ENCODE measurements around the gene USP9X. TPM values are rescaled to one million over a fixed set of nuclear protein-coding genes. Genes with fewer than 3 reads are reported as not detected.
"Not testable (repeated sequence)": the region's sequence is repeated elsewhere in the genome, so short reads cannot be mapped to it uniquely, and the experiment has no call there.

Gene USP9X
- total and polyA plus RNA-seq, 5 donors, result 13.3 to 72.6 (median 59.1) TPM

DNA sequence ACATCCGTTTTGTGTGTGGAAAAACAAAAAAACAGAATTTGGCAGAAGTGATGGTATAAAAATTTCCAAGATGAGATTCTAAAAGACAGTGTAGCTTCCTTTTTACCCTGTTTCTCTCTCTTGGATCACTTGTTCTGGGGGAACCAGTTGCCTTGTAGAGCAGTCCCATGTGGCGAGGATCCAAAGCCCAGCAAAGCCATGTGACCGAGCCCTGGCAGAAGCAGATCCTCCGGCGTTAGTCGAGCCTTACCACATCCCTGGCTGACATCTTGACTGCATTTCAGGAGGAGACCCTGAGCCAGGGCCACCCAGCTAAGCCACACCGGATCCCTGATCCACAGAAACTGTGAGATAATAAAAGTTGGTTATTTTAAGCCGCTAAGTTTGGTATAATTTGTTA lies 22.0 kb upstream of the USP9X start:
- H3K4me1 ChIP-seq (ENCODE audit: control insufficient read depth, insufficient read depth, low read length); H3K4me3 ChIP-seq (ENCODE audit: low read length); H3K9me3 ChIP-seq (ENCODE audit: control insufficient read depth, low read length); intact Hi-C loops (cut with DNase I); H3K27me3 ChIP-seq (ENCODE audit: control insufficient read depth, insufficient read depth); H3K27ac ChIP-seq (ENCODE audit: low read length): not testable (repeated sequence)
- DNase-seq, result peak in 1 of 3 donors; percentile 38
- peak in 1 of 2 donors; percentile 59 for ATAC-seq
- WGBS, result 49% methylated on average over 8 of the region's 8 CpGs

DNA sequence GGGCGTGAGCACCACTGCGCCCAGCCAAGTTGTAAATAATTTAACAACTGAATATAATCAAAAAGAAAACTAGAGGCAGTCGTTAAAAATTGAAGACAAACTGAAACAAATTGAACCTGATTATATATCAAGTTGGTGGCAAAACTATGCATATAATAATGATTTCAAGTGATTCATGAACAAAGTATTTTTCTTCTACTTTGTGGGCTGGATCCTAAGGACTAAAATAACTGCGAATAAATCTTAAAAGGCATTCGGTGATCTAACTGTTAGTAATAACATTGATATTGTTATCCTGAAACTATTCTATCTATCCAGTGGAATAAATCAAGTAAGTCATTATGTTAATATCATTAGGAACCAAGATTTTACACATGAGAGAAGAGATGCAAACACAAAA lies 21.2 kb upstream of the USP9X start:
- no peak for ATAC-seq
- Histone ChIP-seq H3K9me3 (ENCODE audit: control insufficient read depth, low read length) (no peaks in the 10 kb centered on the region), H3K4me3 (ENCODE audit: low read length) (no peak overlapping the region), H3K27me3 (ENCODE audit: control insufficient read depth, insufficient read depth) (no peaks in the 10 kb centered on the region), H3K27ac (ENCODE audit: low read length) (no peak overlapping the region), H3K4me1 (ENCODE audit: control insufficient read depth, insufficient read depth, low read length) (no peaks in the 10 kb centered on the region)
- intact Hi-C loops (cut with DNase I), result no loop called here
- no peak for DNase-seq
- WGBS, result 84% methylated on average over 5 of the region's 5 CpGs

DNA sequence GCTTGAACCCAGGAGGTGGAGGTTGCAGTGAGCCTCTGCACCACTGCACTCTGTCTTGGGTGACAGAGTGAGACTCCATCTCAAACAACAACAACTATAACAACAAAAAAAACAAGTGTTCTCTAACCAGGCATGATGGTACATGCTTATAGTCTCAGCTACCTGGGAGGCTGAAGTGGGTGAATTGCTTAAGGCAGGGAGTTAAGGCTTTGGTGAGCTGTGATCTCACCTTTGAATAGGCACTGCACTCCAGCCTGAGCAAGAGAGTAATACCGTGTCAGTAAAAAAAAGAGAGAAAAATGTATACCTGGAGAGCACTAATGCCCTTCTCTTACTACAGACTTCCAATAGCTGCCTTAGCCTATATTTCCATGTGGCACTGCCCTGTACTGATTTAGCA lies 18.9 kb upstream of the USP9X start:
- H3K27me3 ChIP-seq (ENCODE audit: control insufficient read depth, insufficient read depth), result no peaks in the 10 kb centered on the region
- H3K4me1 ChIP-seq (ENCODE audit: control insufficient read depth, insufficient read depth, low read length), result no peaks in the 10 kb centered on the region
- ATAC-seq (no peak), DNase-seq (no peak)
- intact Hi-C loops (cut with DNase I), result no loop called here
- H3K27ac ChIP-seq (ENCODE audit: low read length), result no peak overlapping the region
- H3K4me3 ChIP-seq (ENCODE audit: low read length), result no peak overlapping the region
- H3K9me3 ChIP-seq (ENCODE audit: control insufficient read depth, low read length), result no peaks in the 10 kb centered on the region
- WGBS, result 88% methylated on average over 1 of the region's 1 CpG

DNA sequence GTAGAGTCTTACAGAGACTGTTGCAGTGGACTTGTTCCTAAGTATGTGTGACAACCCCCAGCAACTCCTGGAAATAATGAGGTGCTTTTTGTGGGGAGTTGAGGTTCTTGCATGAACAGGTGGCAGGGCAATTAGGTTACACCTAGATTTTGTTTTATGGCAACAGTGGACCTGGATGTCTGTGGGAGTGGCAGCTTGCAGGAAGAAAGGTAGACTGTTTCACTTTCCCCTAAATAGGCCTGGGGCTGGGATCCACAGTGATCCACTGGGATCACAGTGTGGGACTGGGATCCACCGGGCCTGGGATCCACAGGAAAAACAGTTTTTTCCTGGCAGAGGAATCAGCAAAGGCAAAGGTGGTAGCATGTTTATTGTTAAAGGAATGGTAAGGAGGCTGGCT lies 18.3 kb upstream of the USP9X start:
- WGBS, result 86% methylated on average over 1 of the region's 1 CpG
- Histone ChIP-seq H3K27ac (ENCODE audit: low read length) (no peak overlapping the region), H3K27me3 (ENCODE audit: control insufficient read depth, insufficient read depth) (no peaks in the 10 kb centered on the region), H3K4me3 (ENCODE audit: low read length) (no peak overlapping the region), H3K4me1 (ENCODE audit: control insufficient read depth, insufficient read depth, low read length) (no peaks in the 10 kb centered on the region), H3K9me3 (ENCODE audit: control insufficient read depth, low read length) (no peaks in the 10 kb centered on the region)
- ATAC-seq (no peak), DNase-seq (no peak)
- intact Hi-C loops (cut with DNase I), result no loop called here

DNA sequence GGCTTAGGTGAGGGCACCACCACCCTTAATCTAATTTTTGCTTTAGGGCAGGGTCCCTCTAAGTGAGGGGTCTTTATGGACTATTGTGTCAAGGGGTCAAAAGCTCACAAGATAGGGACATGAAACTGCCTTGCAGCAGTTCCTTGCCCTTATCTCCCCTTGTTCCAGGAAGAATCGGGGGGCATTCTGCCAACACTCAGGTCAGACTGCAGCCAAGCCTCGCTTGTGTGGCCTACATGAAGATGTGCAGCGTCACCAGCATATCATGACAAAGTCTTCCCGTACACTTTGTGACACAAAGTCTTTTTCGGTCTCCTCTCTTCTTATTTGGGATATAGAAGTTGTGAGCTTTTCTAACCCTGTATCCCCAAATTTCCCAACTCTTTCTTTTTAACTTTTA lies 17.5 kb upstream of the USP9X start:
- 46% methylated on average over 5 of the region's 5 CpGs for WGBS
- H3K27me3 ChIP-seq (ENCODE audit: control insufficient read depth, insufficient read depth), result no peaks in the 10 kb centered on the region
- no peak overlapping the region for H3K4me3 ChIP-seq (ENCODE audit: low read length)
- H3K9me3 ChIP-seq (ENCODE audit: control insufficient read depth, low read length), result no peaks in the 10 kb centered on the region
- DNase-seq (peak in 2 of 3 donors; percentile 28 to 56), ATAC-seq (peak in 1 of 2 donors; percentile 59)
- intact Hi-C loops (cut with DNase I), result no loop called here
- no peaks in the 10 kb centered on the region for H3K4me1 ChIP-seq (ENCODE audit: control insufficient read depth, insufficient read depth, low read length)
- no peak overlapping the region for H3K27ac ChIP-seq (ENCODE audit: low read length)

DNA sequence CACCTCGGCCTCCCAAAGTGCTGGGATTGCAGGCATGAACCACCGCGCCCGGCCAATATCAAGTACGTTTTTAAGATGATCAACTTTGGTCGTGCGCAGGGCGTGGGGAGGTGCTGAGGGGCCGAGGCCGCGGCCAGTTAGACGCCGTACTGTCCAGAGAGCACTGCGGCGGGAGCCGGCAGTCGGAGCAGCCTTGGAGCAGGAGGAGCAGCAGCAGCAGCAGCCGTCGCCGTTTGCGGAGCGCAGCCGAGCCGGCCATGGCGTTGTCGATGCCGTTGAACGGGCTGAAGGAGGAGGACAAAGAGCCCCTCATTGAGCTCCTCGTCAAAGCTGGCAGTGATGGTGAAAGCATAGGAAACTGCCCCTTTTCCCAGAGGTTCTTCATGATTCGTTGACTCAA lies 8.5 kb upstream of the USP9X start:
- no peak for DNase-seq

DNA sequence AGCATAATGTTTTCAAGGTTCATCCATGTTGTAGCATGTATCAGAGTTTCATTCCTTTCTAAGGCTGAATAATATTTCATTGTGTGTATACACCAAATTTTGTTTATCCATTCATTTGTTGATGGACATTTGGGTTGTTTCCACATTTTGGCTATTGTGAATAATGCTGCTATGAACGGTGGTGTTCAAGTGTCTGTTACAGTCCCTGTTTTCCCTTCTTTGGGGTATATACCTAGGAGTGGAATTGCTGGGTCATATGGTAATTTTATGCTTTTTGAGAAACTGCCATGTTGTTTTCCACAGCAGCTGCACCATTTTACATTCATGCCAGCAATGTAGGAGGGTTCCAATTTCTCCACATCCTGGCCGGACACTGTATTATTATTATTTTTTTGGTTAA lies 3.4 kb upstream of the USP9X start:
- no peaks in the 10 kb centered on the region for H3K4me1 ChIP-seq (ENCODE audit: control insufficient read depth, insufficient read depth, low read length)
- no peak overlapping the region for H3K27ac ChIP-seq (ENCODE audit: low read length)
- no peak overlapping the region for H3K4me3 ChIP-seq (ENCODE audit: low read length)
- intact Hi-C loops (cut with DNase I), result no loop called here
- H3K27me3 ChIP-seq (ENCODE audit: control insufficient read depth, insufficient read depth), result no peaks in the 10 kb centered on the region
- H3K9me3 ChIP-seq (ENCODE audit: control insufficient read depth, low read length), result no peaks in the 10 kb centered on the region
- no peak for ATAC-seq
- DNase-seq, result no peak
- 70% methylated on average over 2 of the region's 2 CpGs for WGBS

More for the DNA sequence above, 8.5 kb upstream of the USP9X start:
- Histone ChIP-seq H3K9me3 (ENCODE audit: control insufficient read depth, low read length) (no peaks in the 10 kb centered on the region), H3K27me3 (ENCODE audit: control insufficient read depth, insufficient read depth) (no peaks in the 10 kb centered on the region), H3K27ac (ENCODE audit: low read length) (no peak overlapping the region), H3K4me3 (ENCODE audit: low read length) (no peak overlapping the region), H3K4me1 (ENCODE audit: control insufficient read depth, insufficient read depth, low read length) (no peaks in the 10 kb centered on the region)
- 94% methylated on average over 30 of the region's 30 CpGs for WGBS
- ATAC-seq, result no peak
- intact Hi-C loops (cut with DNase I), result no loop called here

DNA sequence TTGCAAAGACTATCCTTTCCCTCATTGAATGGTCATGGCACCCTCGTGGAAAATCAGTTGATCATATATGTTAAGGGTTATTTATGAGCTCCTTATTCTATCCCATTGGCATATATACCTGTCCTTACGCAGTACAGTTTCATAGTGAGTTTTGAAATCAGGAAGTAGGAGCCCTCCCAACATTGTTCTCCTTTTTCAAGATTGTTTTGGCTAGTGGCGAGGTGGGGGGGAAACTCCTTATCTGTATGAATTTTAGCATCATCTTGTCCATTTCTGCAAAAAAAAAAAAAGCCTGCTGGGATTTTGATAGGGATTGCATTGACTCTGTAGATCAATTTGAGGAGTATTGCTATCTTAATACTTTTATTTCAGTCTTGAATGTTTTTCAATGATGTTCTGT lies 2.5 kb upstream of the USP9X start:
- no peak overlapping the region for H3K27ac ChIP-seq (ENCODE audit: low read length)
- ATAC-seq, result no peak
- no peak overlapping the region for H3K4me3 ChIP-seq (ENCODE audit: low read length)
- DNase-seq, result no peak
- H3K4me1 ChIP-seq (ENCODE audit: control insufficient read depth, insufficient read depth, low read length), result no peaks in the 10 kb centered on the region
- no peaks in the 10 kb centered on the region for H3K9me3 ChIP-seq (ENCODE audit: control insufficient read depth, low read length)
- H3K27me3 ChIP-seq (ENCODE audit: control insufficient read depth, insufficient read depth), result no peaks in the 10 kb centered on the region
- 75% methylated on average over 3 of the region's 3 CpGs for WGBS
- intact Hi-C loops (cut with DNase I), result no loop called here

DNA sequence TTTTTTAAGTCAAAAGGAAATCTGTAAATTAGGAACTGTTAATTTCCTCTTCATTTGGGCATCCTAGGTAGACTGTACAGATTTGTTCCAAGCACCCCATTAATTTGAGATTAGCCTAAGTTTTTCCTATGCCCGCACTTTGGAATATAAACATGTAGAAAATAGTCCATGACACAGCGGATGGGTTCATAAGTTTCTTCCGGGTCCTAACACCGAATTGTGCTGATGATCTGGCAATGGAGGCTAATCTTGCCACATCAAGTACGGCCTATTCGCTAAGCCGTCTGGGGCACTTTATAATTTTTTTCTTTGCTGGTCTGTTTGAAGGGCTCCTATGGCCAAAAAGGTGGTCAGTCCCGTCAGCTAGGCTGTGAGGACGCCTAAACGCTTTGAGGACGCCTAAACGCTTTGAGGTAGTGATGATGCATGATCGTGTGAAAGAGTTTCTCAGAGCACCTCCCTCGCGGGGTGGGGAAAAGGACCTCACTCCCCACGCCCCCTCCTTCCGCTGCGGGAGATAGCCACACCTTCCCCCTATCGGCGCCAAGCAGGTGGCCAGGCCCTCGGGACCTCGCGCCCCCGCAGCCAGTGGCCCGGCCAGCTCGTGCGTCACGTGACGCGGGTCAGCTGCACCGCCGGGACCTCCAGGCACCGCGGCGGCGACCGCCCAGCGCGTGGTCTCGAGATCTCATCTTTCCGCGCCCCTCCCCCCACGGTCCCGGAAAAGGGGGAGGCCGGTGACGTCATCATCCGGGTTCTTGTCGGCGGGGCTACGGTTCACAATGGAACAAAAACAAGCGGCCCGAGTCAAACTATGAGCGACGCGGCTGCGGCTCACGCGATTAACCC lies 977 bp upstream of the USP9X start:
- H3K27me3 ChIP-seq (ENCODE audit: control insufficient read depth, insufficient read depth), result no peaks in the 10 kb centered on the region
- H3K27ac ChIP-seq (ENCODE audit: low read length), result peak overlapping the region; percentile 99
- peak overlapping the region; percentile 92 for H3K4me3 ChIP-seq (ENCODE audit: low read length)
- ATAC-seq (peak; percentile 89 to 91), DNase-seq (peak; percentile 99)
- H3K9me3 ChIP-seq (ENCODE audit: control insufficient read depth, low read length), result no peaks in the 10 kb centered on the region
- intact Hi-C loops (cut with DNase I), result no loop called here
- H3K4me1 ChIP-seq (ENCODE audit: control insufficient read depth, insufficient read depth, low read length), result no peaks in the 10 kb centered on the region
- WGBS, result under 1% methylated on average over 58 of the region's 58 CpGs

DNA sequence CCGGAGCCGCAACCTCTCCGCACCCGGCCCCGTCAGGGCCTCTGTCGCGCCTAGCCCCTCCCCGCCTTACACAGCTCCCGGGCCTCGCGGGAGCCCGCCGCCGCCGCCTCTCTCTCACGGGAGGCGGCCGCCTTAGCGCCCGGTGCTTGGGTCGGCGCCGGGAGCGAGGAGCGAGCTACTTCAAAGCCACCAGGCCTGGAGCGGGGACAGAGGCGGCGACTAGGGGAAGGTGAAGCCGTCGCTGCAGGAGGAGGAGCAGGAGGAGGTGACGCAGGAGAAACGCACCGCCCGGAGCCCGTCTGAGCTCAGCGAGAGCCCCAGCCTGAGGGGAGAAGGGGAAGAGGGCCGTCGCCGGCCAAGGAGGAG lies 250 bp downstream of the USP9X start:
- Histone ChIP-seq H3K27me3 (ENCODE audit: control insufficient read depth, insufficient read depth) (no peaks in the 10 kb centered on the region), H3K4me1 (ENCODE audit: control insufficient read depth, insufficient read depth, low read length) (peaks cover 2% of the 10 kb centered on the region), H3K9me3 (ENCODE audit: control insufficient read depth, low read length) (no peaks in the 10 kb centered on the region), H3K27ac (ENCODE audit: low read length) (peak overlapping the region; percentile 89), H3K4me3 (ENCODE audit: low read length) (peak overlapping the region; percentile 92)
- WGBS, result under 1% methylated on average over 38 of the region's 39 CpGs
- intact Hi-C loops (cut with DNase I), result no loop called here
- DNase-seq (peak; percentile 76 to 88 (median 85)), ATAC-seq (peak; percentile 50 to 54)

DNA sequence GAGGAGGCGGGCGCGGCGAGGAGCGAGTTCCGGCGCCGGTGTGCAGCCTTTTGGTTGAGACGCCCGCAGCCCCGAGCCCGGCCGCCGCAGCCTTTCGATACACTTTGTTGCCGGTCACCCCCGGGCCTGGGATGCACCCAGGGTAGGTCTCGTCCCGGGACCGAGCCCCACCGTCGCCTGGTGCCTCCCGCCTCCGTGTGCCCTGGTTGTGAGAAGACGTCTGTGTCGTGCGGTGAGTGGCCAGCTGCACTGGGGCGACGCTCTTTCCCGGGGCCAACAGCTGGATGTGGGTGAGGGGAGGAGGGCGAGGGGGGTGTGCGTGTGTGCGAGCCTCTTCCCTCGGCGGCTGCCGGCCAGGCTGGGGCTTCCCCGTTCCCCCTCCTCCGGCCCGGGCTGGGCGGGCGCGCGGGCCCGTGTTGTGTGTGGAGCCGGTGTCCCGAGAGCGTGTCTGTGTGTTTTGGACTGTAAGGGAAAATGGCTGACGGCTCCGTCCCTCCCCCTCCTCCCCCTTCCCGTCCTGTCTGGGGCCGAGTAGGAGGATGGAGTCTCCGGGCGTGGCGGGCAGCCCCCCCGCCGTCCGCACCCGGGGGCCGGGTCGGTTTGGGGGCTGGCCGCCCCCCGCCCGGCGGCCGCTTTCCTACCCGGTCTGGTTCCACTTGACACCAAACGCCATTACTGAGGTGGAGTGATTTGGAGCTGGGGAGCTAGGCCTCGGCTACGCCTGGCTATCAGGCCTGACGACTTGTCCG lies 807 bp downstream of the USP9X start:
- intact Hi-C loops (cut with DNase I), result no loop called here
- DNase-seq (peak; percentile 67 to 79 (median 74)), ATAC-seq (peak; percentile 30 to 42)
- H3K27ac ChIP-seq (ENCODE audit: low read length), result peak overlapping the region; percentile 89
- no peaks in the 10 kb centered on the region for H3K9me3 ChIP-seq (ENCODE audit: control insufficient read depth, low read length)
- peaks cover 2% of the 10 kb centered on the region for H3K4me1 ChIP-seq (ENCODE audit: control insufficient read depth, insufficient read depth, low read length)
- H3K4me3 ChIP-seq (ENCODE audit: low read length), result peak overlapping the region; percentile 92
- WGBS, result 1% methylated on average over 69 of the region's 71 CpGs
- no peaks in the 10 kb centered on the region for H3K27me3 ChIP-seq (ENCODE audit: control insufficient read depth, insufficient read depth)

All from right cardiac atrium (tissue), 5 donors.